Panc1 (cell line): ENCODE data around the gene CACNA1A. TPM values are rescaled to one million over a fixed set of nuclear protein-coding genes. Genes with fewer than 3 reads are reported as not detected.

ENCODE experiments used
- ATAC-seq: fragments of 200-7000 bp; cut with Tn5 transposase; 2 replicates; pipeline ENCODE4 v1.9.1; 2020; ENCODE audit warnings: mild to moderate bottlenecking, moderate library complexity
- BruUV-seq: library from RNA; stranded (reverse); fragments of 400-500 nt; replicated peaks from 2 replicates; lab custom pipeline; 2021; lab: Mats Ljungman, UMichigan
- CTCF ChIA-PET: fragments of 300-600 bp; sonication (Branson Sonifier 250); formaldehyde crosslinking; loops from one replicate; lab custom pipeline; 2022; ENCODE audit warnings: antibody characterized with exemption; lab: Charles Lee
- POLR2A ChIA-PET: fragments of 300-600 bp; sonication (Branson Sonifier 250); formaldehyde crosslinking; loops from one replicate; lab custom pipeline; 2022; ENCODE audit warnings: antibody characterized with exemption; lab: Charles Lee
- DNase-seq: peaks from one replicate; pipeline ENCODE4 v3.0.0-alpha.2; 2010; ENCODE audit warnings: low read depth, low spot score
- H3K27ac ChIP-seq: 2 replicates; pipeline ENCODE4 v1.5.1; 2011; ENCODE audit warnings: mild to moderate bottlenecking, low read length, inconsistent platforms
- H3K27me3 ChIP-seq: fragments of 200-500 bp; sonication (Bioruptor generic); 2 replicates; pipeline ENCODE4 v1.6.0; 2014; ENCODE audit warnings: low read length, inconsistent platforms; ENCODE audit not compliant: control insufficient read depth, insufficient read depth
- H3K36me3 ChIP-seq: fragments of 200-500 bp; sonication (Bioruptor generic); 2 replicates; pipeline ENCODE4 v1.5.1; 2014; ENCODE audit warnings: inconsistent platforms, mild to moderate bottlenecking, low read length, moderate library complexity; ENCODE audit not compliant: control insufficient read depth, insufficient read depth
- H3K4me1 ChIP-seq: 2 replicates; pipeline ENCODE4 v1.5.1; 2011; ENCODE audit warnings: inconsistent platforms, mild to moderate bottlenecking, low read length, moderate library complexity; ENCODE audit not compliant: control insufficient read depth, insufficient read depth
- H3K4me3 ChIP-seq, 2 experiments: 2 replicates each; pipeline ENCODE4 v1.5.1; 2011 to 2012; ENCODE audit warnings: low read depth in 2 of 2, low read length in 2 of 2, mild to moderate bottlenecking in 2 of 2, inconsistent platforms in 1 of 2, moderate library complexity in 1 of 2
- H3K9me3 ChIP-seq: fragments of 200-500 bp; sonication (Bioruptor generic); 2 replicates; pipeline ENCODE4 v1.5.1; 2014; ENCODE audit warnings: low read depth, mild to moderate bottlenecking, inconsistent platforms, low read length, moderate library complexity; ENCODE audit not compliant: control insufficient read depth, insufficient read depth
- POLR2AphosphoS5 ChIP-seq: IDR thresholded peaks from 2 replicates; pipeline ENCODE4 v1.6.1; 2012; ENCODE audit warnings: mild to moderate bottlenecking, low read depth, low read length, moderate library complexity
- REST ChIP-seq, 2 experiments: IDR thresholded peaks; 2 replicates each; pipeline ENCODE4 v1.6.1; 2011 to 2012; ENCODE audit warnings: low read depth in 2 of 2, control low read depth in 1 of 2, low read length in 1 of 2, mild to moderate bottlenecking in 1 of 2, moderate library complexity in 1 of 2; ENCODE audit not compliant: insufficient read depth in 1 of 2
- SIN3A ChIP-seq: IDR thresholded peaks from 2 replicates; pipeline ENCODE4 v1.6.1; 2012; ENCODE audit warnings: low read depth, mild to moderate bottlenecking, low read length, moderate library complexity, borderline replicate concordance; ENCODE audit not compliant: insufficient read depth
- TCF7L2 ChIP-seq: IDR thresholded peaks from 2 replicates; pipeline ENCODE4 v1.6.1; 2011; ENCODE audit warnings: mild to moderate bottlenecking, low read depth, low read length, inconsistent platforms
- in situ Hi-C: cut with HindIII; loops from 2 replicates; pipeline ENCODE4 v1.10.0; 2016; ENCODE audit warnings: low sequenced_read_pairs, low pct_unique_long_range_greater_than_20kb
- intact Hi-C: fragments of 100-400 bp; cut with micrococcal nuclease; formaldehyde crosslinking; loops from one replicate; pipeline ENCODE4 v1.10.0; 2022; ENCODE audit not compliant: unreplicated experiment
- total RNA-seq: library from RNA; stranded (reverse); gene quantifications from one replicate; pipeline ENCODE4 v1.2.1, GENCODE V29; 2021; ENCODE audit not compliant: unreplicated experiment
- TF ChIP-seq, protein P1 (sequence below): fragments of 450-650 bp; IDR thresholded peaks from 2 replicates; pipeline ENCODE4 v1.5.1; 2017; ENCODE audit warnings: mild to moderate bottlenecking

The CACNA1A gene
- total RNA-seq, 1 experiment from 2014 or later, result 0.51 TPM

- intact Hi-C loops, result no loop called here
- no peak overlapping the region for H3K27ac ChIP-seq
- peaks cover 3% of the 10 kb centered on the region; the same call in 1 of the 2 replicates for H3K27me3 ChIP-seq
- BruUV-seq, result no TSS peak
- no peak overlapping the region for H3K4me3 ChIP-seq
- ChIA-PET POLR2A (no interaction called here), CTCF (no interaction called here)
- no peaks in the 10 kb centered on the region for H3K4me1 ChIP-seq
- no peaks in the 10 kb centered on the region for H3K9me3 ChIP-seq
- H3K36me3 ChIP-seq, result no peaks in the 10 kb centered on the region
- TF ChIP-seq POLR2AphosphoS5 (no peak), TCF7L2 (no peak), SIN3A (no peak), REST (IDR thresholded peaks at IDR 0.05; ENCODE audit: insufficient read depth in 1 of 2, low read depth in 2 of 2, low read length in 1 of 2) (no peak)
- TF ChIP-seq, protein P1, sequence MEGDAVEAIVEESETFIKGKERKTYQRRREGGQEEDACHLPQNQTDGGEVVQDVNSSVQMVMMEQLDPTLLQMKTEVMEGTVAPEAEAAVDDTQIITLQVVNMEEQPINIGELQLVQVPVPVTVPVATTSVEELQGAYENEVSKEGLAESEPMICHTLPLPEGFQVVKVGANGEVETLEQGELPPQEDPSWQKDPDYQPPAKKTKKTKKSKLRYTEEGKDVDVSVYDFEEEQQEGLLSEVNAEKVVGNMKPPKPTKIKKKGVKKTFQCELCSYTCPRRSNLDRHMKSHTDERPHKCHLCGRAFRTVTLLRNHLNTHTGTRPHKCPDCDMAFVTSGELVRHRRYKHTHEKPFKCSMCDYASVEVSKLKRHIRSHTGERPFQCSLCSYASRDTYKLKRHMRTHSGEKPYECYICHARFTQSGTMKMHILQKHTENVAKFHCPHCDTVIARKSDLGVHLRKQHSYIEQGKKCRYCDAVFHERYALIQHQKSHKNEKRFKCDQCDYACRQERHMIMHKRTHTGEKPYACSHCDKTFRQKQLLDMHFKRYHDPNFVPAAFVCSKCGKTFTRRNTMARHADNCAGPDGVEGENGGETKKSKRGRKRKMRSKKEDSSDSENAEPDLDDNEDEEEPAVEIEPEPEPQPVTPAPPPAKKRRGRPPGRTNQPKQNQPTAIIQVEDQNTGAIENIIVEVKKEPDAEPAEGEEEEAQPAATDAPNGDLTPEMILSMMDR, result no peak
- ATAC-seq (no peak), DNase-seq (no peak)
- in situ Hi-C loops, result no loop called here
Observed at GRCh38 chr19:13492128-13492527, 14.2 kb downstream of the CACNA1A start.

GRCh38 chr19:13487985-13488384, 18.3 kb downstream of the CACNA1A start:
- Histone ChIP-seq H3K4me1 (no peaks in the 10 kb centered on the region), H3K36me3 (no peaks in the 10 kb centered on the region), H3K27me3 (peaks cover 3% of the 10 kb centered on the region; the same call in 1 of the 2 replicates), H3K4me3 (no peak overlapping the region), H3K9me3 (no peaks in the 10 kb centered on the region), H3K27ac (no peak overlapping the region)
- TF ChIP-seq REST (IDR thresholded peaks at IDR 0.05; ENCODE audit: insufficient read depth in 1 of 2, low read depth in 2 of 2, low read length in 1 of 2) (no peak), TCF7L2 (no peak), SIN3A (no peak), POLR2AphosphoS5 (no peak)
- TF ChIP-seq, protein P1, result no peak
- in situ Hi-C loops (no loop called here), intact Hi-C loops (no loop called here)
- ChIA-PET CTCF (no interaction called here), POLR2A (no interaction called here)
- no TSS peak for BruUV-seq
- ATAC-seq (no peak), DNase-seq (no peak)
